OCI-LY7 (cell line): ENCODE results near the gene ZNRF3. TPM values are rescaled to one million over a fixed set of nuclear protein-coding genes. Genes with fewer than 3 reads are reported as not detected.

ENCODE experiments used
- BruUV-seq: library from RNA; stranded (reverse); fragments of 400-500 nt; replicated peaks from 2 replicates; lab custom pipeline; 2021; lab: Mats Ljungman, UMichigan
- CTCF ChIA-PET: fragments of 300-600 bp; sonication (Branson Sonifier 250); formaldehyde crosslinking; loops from one replicate; lab custom pipeline; 2022; ENCODE audit warnings: antibody characterized with exemption; ENCODE audit not compliant: unreplicated experiment; lab: Charles Lee
- POLR2A ChIA-PET: fragments of 300-600 bp; sonication (Branson Sonifier 250); formaldehyde crosslinking; loops from one replicate; lab custom pipeline; 2022; ENCODE audit warnings: antibody characterized with exemption; lab: Charles Lee
- DNase-seq: peaks from one replicate; pipeline ENCODE4 v3.0.0-alpha.2; 2015; ENCODE audit warnings: low spot score
- H2AFZ ChIP-seq: fragments of 200-600 bp; sonication (generic), shearing (Covaris generic); 2 replicates; pipeline ENCODE4 v1.6.1; 2014; ENCODE audit warnings: mild to moderate bottlenecking, antibody characterized with exemption, low read length, moderate library complexity
- H3K27ac ChIP-seq: fragments of 200-600 bp; sonication (generic); 2 replicates; pipeline ENCODE4 v1.5.1; 2014; ENCODE audit warnings: mixed run types, low read depth, mild to moderate bottlenecking, moderate library complexity, low read length, inconsistent platforms; ENCODE audit not compliant: poor library complexity, severe bottlenecking
- H3K36me3 ChIP-seq: fragments of 200-600 bp; sonication (generic); 2 replicates; pipeline ENCODE4 v1.6.1; 2014; ENCODE audit warnings: mild to moderate bottlenecking, antibody characterized with exemption, low read length, moderate library complexity, mixed read lengths; ENCODE audit not compliant: insufficient read depth
- H3K4me1 ChIP-seq: fragments of 200-600 bp; sonication (generic); 2 replicates; pipeline ENCODE4 v1.5.1; 2014; ENCODE audit warnings: mild to moderate bottlenecking, low read length; ENCODE audit not compliant: insufficient read depth, poor library complexity, severe bottlenecking
- H3K4me2 ChIP-seq: fragments of 200-600 bp; sonication (generic); 2 replicates; pipeline ENCODE4 v1.6.1; 2014; ENCODE audit warnings: mild to moderate bottlenecking, low read length
- H3K4me3 ChIP-seq: fragments of 200-600 bp; sonication (generic); 2 replicates; pipeline ENCODE4 v1.5.1; 2014; ENCODE audit warnings: mild to moderate bottlenecking, low read depth, low read length; ENCODE audit not compliant: poor library complexity, severe bottlenecking
- H3K79me2 ChIP-seq: fragments of 200-600 bp; sonication (generic); 2 replicates; pipeline ENCODE4 v1.6.1; 2016; ENCODE audit warnings: low read depth, mild to moderate bottlenecking, low read length, moderate library complexity, mixed read lengths; ENCODE audit not compliant: insufficient read depth
- H3K9me2 ChIP-seq: fragments of 200-600 bp; sonication (generic); 2 replicates; pipeline ENCODE4 v1.6.1; 2016; ENCODE audit warnings: mild to moderate bottlenecking, low read length, mixed read lengths; ENCODE audit not compliant: insufficient read depth
- H3K9me3 ChIP-seq: fragments of 200-600 bp; sonication (generic); 2 replicates; pipeline ENCODE4 v1.6.1; 2014; ENCODE audit warnings: mild to moderate bottlenecking, mixed run types, low read length, mixed read lengths
- H4K20me1 ChIP-seq: fragments of 200-600 bp; sonication (generic); 2 replicates; pipeline ENCODE4 v1.6.1; 2014; ENCODE audit warnings: mild to moderate bottlenecking, antibody characterized with exemption, low read length, moderate library complexity, mixed read lengths; ENCODE audit not compliant: insufficient read depth
- CTCF ChIP-seq: fragments of 200-600 bp; sonication (generic); conservative IDR thresholded peaks from 2 replicates; pipeline ENCODE4 v1.5.1; 2014; ENCODE audit warnings: mild to moderate bottlenecking, antibody characterized with exemption, low read length, moderate library complexity, mixed read lengths
- EZH2phosphoT487 ChIP-seq: fragments of 200-600 bp; sonication (generic); IDR thresholded peaks from 2 replicates; pipeline ENCODE4 v1.6.1; 2018; ENCODE audit warnings: low read depth, borderline replicate concordance, mild to moderate bottlenecking, mixed run types, antibody characterized with exemption, low read length, moderate library complexity, mixed read lengths
- intact Hi-C: fragments of 100-400 bp; cut with micrococcal nuclease; formaldehyde crosslinking; loops from one replicate; pipeline ENCODE4 v1.10.0; 2022; ENCODE audit not compliant: unreplicated experiment
- total RNA-seq, 2 experiments: library from RNA; depleted of rRNA in 1 of 2; stranded (reverse); fragments of >200 nt in 1 of 2; shearing (Covaris generic) in 1 of 2; gene quantifications; 2 replicates each; pipeline ENCODE4 v1.2.3, GENCODE V29; 2014 to 2022

The ZNRF3 gene
- total RNA-seq, 2 experiments from 2014 or later = 3.6 to 3.9 TPM

- Histone ChIP-seq H3K4me3 (no peak overlapping the region), H3K4me2 (no peak overlapping the region), H3K9me3 (no peaks in the 10 kb centered on the region), H4K20me1 (no peaks in the 10 kb centered on the region), H3K79me2 (no peaks in the 10 kb centered on the region), H3K4me1 (peaks cover 3% of the 10 kb centered on the region), H3K27ac (no peak overlapping the region), H3K36me3 (no peaks in the 10 kb centered on the region), H2AFZ (no peak overlapping the region), H3K9me2 (no peaks in the 10 kb centered on the region)
- peak; percentile 32; the same call in 1 of the 2 replicates for TF ChIP-seq CTCF
- TF ChIP-seq EZH2phosphoT487 = no peak
- ChIA-PET POLR2A (interaction anchor here (0.5 kb wide), 1 partner anchor 100 kb away, joined by 3 read pairs; no protein-coding TSS in a partner anchor), CTCF (no interaction called here)
- BruUV-seq = no TSS peak
- no peak for DNase-seq
- intact Hi-C loops = no loop called here
Observed at GRCh38 chr22:28935713-28936112, 52.3 kb downstream of the ZNRF3 start.

DNA sequence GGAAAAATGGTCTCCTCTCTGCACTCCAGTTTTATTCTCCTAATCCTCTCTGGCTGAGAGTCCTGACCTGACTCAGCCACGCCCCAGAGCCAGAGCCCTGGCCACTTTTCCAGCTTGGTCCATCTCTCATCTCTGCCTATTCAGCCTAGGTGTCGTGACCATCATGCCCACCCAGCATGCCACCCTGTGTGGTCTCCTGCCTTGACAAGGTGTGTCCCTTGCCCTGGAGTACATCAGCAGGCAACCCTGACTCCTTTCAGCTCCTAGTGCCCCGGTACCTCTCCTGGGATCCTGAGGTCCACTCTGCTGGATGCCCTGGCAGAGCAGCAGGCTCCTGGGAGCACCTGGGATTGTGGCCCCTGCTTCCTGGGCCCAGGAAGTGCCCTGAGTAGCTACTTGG lies 52.8 kb downstream of the ZNRF3 start:
- H3K36me3 ChIP-seq = no peaks in the 10 kb centered on the region
- H3K9me3 ChIP-seq = no peaks in the 10 kb centered on the region
- BruUV-seq = no TSS peak
- no peaks in the 10 kb centered on the region for H4K20me1 ChIP-seq
- no peaks in the 10 kb centered on the region for H3K79me2 ChIP-seq
- no peak overlapping the region for H2AFZ ChIP-seq
- no peaks in the 10 kb centered on the region for H3K4me1 ChIP-seq
- ChIA-PET POLR2A (interaction anchor here (0.5 to 1.2 kb wide), 2 partner anchors 12 to 99 kb away, joined by 3 read pairs; no protein-coding TSS in a partner anchor), CTCF (no interaction called here)
- no peak for DNase-seq
- H3K9me2 ChIP-seq = no peaks in the 10 kb centered on the region
- intact Hi-C loops = no loop called here
- H3K4me3 ChIP-seq = no peak overlapping the region
- H3K27ac ChIP-seq = no peak overlapping the region
- H3K4me2 ChIP-seq = no peak overlapping the region
- TF ChIP-seq CTCF = no peak
- TF ChIP-seq EZH2phosphoT487 = no peak

- CTCF ChIA-PET = no interaction called here
- no peak overlapping the region for H2AFZ ChIP-seq
- DNase-seq = no peak
- no peak overlapping the region for H3K4me2 ChIP-seq
- H3K4me3 ChIP-seq = no peak overlapping the region
- no peaks in the 10 kb centered on the region for H4K20me1 ChIP-seq
- no peak overlapping the region for H3K27ac ChIP-seq
- H3K9me2 ChIP-seq = no peaks in the 10 kb centered on the region
- POLR2A ChIA-PET = interaction anchor here (1.2 kb wide), 1 partner anchor 14 kb away, joined by 3 read pairs; no protein-coding TSS in a partner anchor
- intact Hi-C loops = no loop called here
- H3K4me1 ChIP-seq = no peaks in the 10 kb centered on the region
- no peaks in the 10 kb centered on the region for H3K79me2 ChIP-seq
- TF ChIP-seq CTCF = no peak
- TF ChIP-seq EZH2phosphoT487 = no peak
- no peaks in the 10 kb centered on the region for H3K36me3 ChIP-seq
- no peaks in the 10 kb centered on the region for H3K9me3 ChIP-seq
- no TSS peak for BruUV-seq
Observed at GRCh38 chr22:28937206-28938025, 54.0 kb downstream of the ZNRF3 start.
